Motor neuron (in vitro differentiated cells): ENCODE measurements around the gene TRMO. TPM values are rescaled to one million over a fixed set of nuclear protein-coding genes. Genes with fewer than 3 reads are reported as not detected.

Source experiments
- ATAC-seq, 8 experiments: fragments of 200-7000 bp; cut with Tn5 transposase; replicated peaks in 6 of 8; 2 replicates each; pipeline ENCODE4 v1.8.0; 2021; ENCODE audit warnings: mild to moderate bottlenecking in 8 of 8, moderate library complexity in 8 of 8
- H3K27ac ChIP-seq, 2 donors: fragments of 250-450 bp; sonication (Bioruptor Pico); 2 replicates each; pipeline ENCODE4 v1.9.0; 2021; ENCODE audit warnings: antibody characterized with exemption in 2 of 2, mild to moderate bottlenecking in 2 of 2, moderate library complexity in 1 of 2
- H3K4me1 ChIP-seq, 2 donors: fragments of 250-450 bp; sonication (Bioruptor Pico); replicated peaks in 1 of 2; 2 replicates each; pipeline ENCODE4 v1.6.1; 2021; ENCODE audit warnings: antibody characterized with exemption in 2 of 2, mild to moderate bottlenecking in 2 of 2, moderate library complexity in 1 of 2
- H3K4me3 ChIP-seq, 5 donors: fragments of 250-450 bp; sonication (Bioruptor Pico); 2 replicates each; pipeline ENCODE4 v1.9.0; 2021; ENCODE audit warnings: antibody characterized with exemption in 5 of 5, mild to moderate bottlenecking in 5 of 5, moderate library complexity in 4 of 5
- WGBS, 10 experiments: fragments of 450-650 bp; shearing (Covaris generic); methylation state at CpG; one replicate each; pipeline ENCODE4 v1.0.0; 2022; 5-methylcytosine and 5-hydroxymethylcytosine counted together
- in situ Hi-C, 9 experiments: fragments of 400-800 bp; cut with MboI; loops; one replicate each; pipeline ENCODE4 v1.15.0; 2021; ENCODE audit warnings: low sequenced_read_pairs in 9 of 9, low pct_unique_long_range_greater_than_20kb in 2 of 9; ENCODE audit not compliant: unreplicated experiment in 9 of 9
- total RNA-seq, 8 experiments: library from RNA; unstranded; fragments of 300-600 nt; gene quantifications; 2 replicates each; pipeline versions ENCODE4 v1.2.3 to v1.2.4, GENCODE V29; 2022

The TRMO gene
- total RNA-seq, 8 experiments from 2014 or later, result 4.3 to 19.5 (median 11.5) TPM

GRCh38 chr9:97910357-97910756, 11.9 kb downstream of the TRMO start:
- in situ Hi-C loops, result loop anchor here in 2 of 9 experiments (25.0 kb wide), 2 partner anchors 198 to 352 kb away; partner anchors contain the start of gene TBC1D2 (in 1 of the 2)
- Histone ChIP-seq H3K27ac (no peak overlapping the region), H3K4me3 (no peak overlapping the region), H3K4me1 (no peaks in the 10 kb centered on the region)
- 60 to 100% (median 89%) methylated on average over 1 to 5 of the region's 6 CpGs; no CpG with 5 or more reads in 2 of the 10 experiments for WGBS, 10 experiments
- peak in 3 of 8 experiments; percentile 24 to 40 (median 27) for ATAC-seq

- H3K4me3 ChIP-seq, result no peak overlapping the region
- WGBS, 10 experiments, result 71 to 100% (median 87%) methylated on average over 1 of the region's 1 CpG; no CpG with 5 or more reads in 4 of the 10 experiments
- no peak overlapping the region for H3K27ac ChIP-seq
- no peaks in the 10 kb centered on the region for H3K4me1 ChIP-seq
- ATAC-seq, result no peak
- in situ Hi-C loops, result loop anchor here in 2 of 9 experiments (25.0 kb wide), 2 partner anchors 196 to 354 kb away; partner anchors contain the start of gene TBC1D2 (in 1 of the 2)
These were observed 13.6 kb downstream of the TRMO start for GRCh38 chr9:97908705-97909104.

- H3K4me3 ChIP-seq, result no peak overlapping the region
- in situ Hi-C loops, result loop anchor here in 2 of 9 experiments (25.0 kb wide), 2 partner anchors 195 to 355 kb away; partner anchors contain the start of gene TBC1D2 (in 1 of the 2)
- ATAC-seq, result no peak
- no peaks in the 10 kb centered on the region for H3K4me1 ChIP-seq
- 60 to 100% (median 83%) methylated on average over 1 to 5 of the region's 5 CpGs; no CpG with 5 or more reads in 1 of the 10 experiments for WGBS, 10 experiments
- no peak overlapping the region for H3K27ac ChIP-seq
These were observed 14.7 kb downstream of the TRMO start for GRCh38 chr9:97907632-97908031.

GRCh38 chr9:97907046-97907445, 15.3 kb downstream of the TRMO start:
- 50 to 100% (median 89%) methylated on average over 1 to 3 of the region's 3 CpGs; no CpG with 5 or more reads in 2 of the 10 experiments for WGBS, 10 experiments
- H3K4me3 ChIP-seq, result no peak overlapping the region
- no peaks in the 10 kb centered on the region for H3K4me1 ChIP-seq
- H3K27ac ChIP-seq, result no peak overlapping the region
- no peak for ATAC-seq
- in situ Hi-C loops, result loop anchor here in 2 of 9 experiments (25.0 kb wide), 2 partner anchors 195 to 355 kb away; partner anchors contain the start of gene TBC1D2 (in 1 of the 2)

DNA sequence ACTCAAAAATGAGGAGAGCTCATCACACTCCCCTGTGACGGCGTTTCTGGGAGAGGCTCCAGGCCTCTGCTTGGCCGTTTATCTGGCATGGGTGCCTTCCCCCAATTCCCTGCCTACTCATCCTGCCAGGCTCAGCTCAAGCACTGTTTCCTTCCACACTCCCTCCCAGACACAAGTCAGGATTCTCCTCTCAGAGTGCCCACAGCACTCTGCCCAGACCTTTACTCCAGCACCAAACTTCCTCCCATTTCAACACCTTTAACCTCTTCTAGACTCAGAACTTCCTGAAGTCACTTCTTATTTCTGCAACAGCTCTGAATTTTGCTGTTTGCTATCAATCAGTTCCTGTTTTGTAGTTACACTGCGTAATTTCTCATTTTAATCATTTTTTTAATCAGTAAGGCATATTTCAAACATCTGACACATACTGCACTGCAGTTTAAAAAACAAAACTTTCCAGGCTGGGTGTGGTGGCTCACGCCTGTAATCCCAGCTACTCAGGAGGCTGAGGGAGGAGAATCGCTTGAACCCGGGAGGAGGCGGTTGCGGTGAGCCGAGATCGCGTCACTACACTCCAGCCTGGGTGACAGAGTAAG, 16.0 kb downstream of the TRMO start:
- no peaks in the 10 kb centered on the region for H3K4me1 ChIP-seq
- WGBS, 10 experiments, result 60 to 97% (median 88%) methylated on average over 3 to 12 of the region's 12 CpGs
- no peak overlapping the region for H3K27ac ChIP-seq
- no peak overlapping the region for H3K4me3 ChIP-seq
- in situ Hi-C loops, result loop anchor here in 2 of 9 experiments (25.0 kb wide), 2 partner anchors 194 to 356 kb away; partner anchors contain the start of gene TBC1D2 (in 1 of the 2)
- no peak for ATAC-seq

DNA sequence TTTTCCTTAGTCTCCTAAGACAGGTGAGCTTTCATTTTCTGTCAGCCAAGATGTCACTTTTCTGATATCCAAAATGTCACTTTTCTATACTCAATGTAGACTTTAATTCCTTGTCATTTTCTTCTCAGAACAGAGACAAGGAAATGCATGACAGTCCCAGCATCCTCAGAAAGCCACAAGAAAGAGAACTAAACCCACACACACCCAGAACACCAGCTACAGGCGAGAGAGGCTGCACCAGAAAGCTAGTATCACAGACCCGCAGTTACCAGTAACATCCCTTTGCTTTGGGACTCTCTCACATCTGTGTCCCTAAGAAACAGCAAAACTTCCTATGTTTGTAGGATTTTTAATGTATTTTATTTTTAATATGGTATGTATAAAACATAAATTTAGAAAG, 17.1 kb downstream of the TRMO start:
- no peak overlapping the region for H3K27ac ChIP-seq
- H3K4me3 ChIP-seq, result no peak overlapping the region
- WGBS, 10 experiments, result 80 to 100% (median 100%) methylated on average over 1 to 2 of the region's 2 CpGs; no CpG with 5 or more reads in 3 of the 10 experiments
- ATAC-seq, result no peak
- in situ Hi-C loops, result loop anchor here in 2 of 9 experiments (25.0 kb wide), 2 partner anchors 193 to 357 kb away; partner anchors contain the start of gene TBC1D2 (in 1 of the 2)
- H3K4me1 ChIP-seq, result no peaks in the 10 kb centered on the region

GRCh38 chr9:97904725-97905124, 17.6 kb downstream of the TRMO start:
- in situ Hi-C loops, result loop anchor here in 2 of 9 experiments (25.0 kb wide), 2 partner anchors 192 to 358 kb away; partner anchors contain the start of gene TBC1D2 (in 1 of the 2)
- WGBS, 10 experiments, result 90 to 100% (median 97%) methylated on average over 3 to 8 of the region's 9 CpGs; no CpG with 5 or more reads in 4 of the 10 experiments
- H3K27ac ChIP-seq, result no peak overlapping the region
- ATAC-seq, result no peak
- H3K4me3 ChIP-seq, result no peak overlapping the region
- no peaks in the 10 kb centered on the region for H3K4me1 ChIP-seq

GRCh38 chr9:97903177-97903576, 19.1 kb downstream of the TRMO start:
- WGBS, 10 experiments, result 20 to 100% (median 79%) methylated on average over 1 of the region's 1 CpG; no CpG with 5 or more reads in 4 of the 10 experiments
- in situ Hi-C loops, result loop anchor here in 2 of 9 experiments (25.0 kb wide), 2 partner anchors 191 to 359 kb away; partner anchors contain the start of gene TBC1D2 (in 1 of the 2)
- no peak for ATAC-seq

DNA sequence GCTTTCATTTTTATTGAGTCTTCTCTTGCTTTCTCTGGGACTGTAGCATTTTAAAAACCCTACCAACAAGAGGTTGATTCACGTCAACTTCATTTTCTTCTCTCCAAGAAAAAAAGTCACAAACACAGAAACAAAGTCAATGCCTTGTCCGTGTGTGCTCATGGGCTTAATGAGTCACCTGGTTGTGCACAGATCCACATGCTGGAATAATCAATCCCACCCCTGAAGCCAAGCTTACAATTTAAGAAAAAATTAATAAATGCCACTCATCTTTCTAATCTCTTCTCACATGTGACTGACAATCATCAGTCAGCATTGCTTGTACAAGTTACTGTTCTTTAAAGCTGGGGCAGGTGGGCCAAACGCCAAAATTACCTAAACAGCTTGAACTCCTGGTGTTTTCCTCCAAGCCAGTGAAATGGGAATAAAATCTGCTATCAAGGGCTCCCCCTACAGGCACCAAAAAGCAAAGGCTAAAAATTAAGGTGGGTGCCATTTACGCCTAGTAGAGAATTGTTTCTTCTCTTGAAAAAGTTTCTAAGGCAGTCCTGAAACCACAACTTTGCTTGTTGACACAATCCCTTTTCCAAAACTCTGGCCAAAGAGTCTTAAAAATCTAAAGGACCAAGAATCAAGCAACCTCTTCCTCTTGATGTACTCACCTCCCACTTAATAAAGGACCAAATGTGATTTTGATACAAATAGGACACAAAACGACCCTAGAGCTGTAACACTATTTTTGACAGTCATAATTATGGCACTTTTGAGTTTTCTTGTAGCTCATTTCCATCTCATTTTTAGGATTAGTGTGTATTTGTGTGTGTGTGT, 21.3 kb downstream of the TRMO start:
- in situ Hi-C loops, result loop anchor here in 2 of 9 experiments (25.0 kb wide), 2 partner anchors 189 to 361 kb away; partner anchors contain the start of gene TBC1D2 (in 1 of the 2)
- 20 to 100% (median 46%) methylated on average over 1 to 5 of the region's 5 CpGs for WGBS, 10 experiments
- ATAC-seq, result peak in 4 of 8 experiments; percentile 12 to 43 (median 22)
- H3K27ac ChIP-seq, result no peak overlapping the region
- H3K4me3 ChIP-seq, result no peak overlapping the region
- H3K4me1 ChIP-seq, result no peaks in the 10 kb centered on the region

More at GRCh38 chr9:97903177-97903576, 19.1 kb downstream of the TRMO start:
- Histone ChIP-seq H3K27ac (no peak overlapping the region), H3K4me1 (no peaks in the 10 kb centered on the region), H3K4me3 (no peak overlapping the region)

DNA sequence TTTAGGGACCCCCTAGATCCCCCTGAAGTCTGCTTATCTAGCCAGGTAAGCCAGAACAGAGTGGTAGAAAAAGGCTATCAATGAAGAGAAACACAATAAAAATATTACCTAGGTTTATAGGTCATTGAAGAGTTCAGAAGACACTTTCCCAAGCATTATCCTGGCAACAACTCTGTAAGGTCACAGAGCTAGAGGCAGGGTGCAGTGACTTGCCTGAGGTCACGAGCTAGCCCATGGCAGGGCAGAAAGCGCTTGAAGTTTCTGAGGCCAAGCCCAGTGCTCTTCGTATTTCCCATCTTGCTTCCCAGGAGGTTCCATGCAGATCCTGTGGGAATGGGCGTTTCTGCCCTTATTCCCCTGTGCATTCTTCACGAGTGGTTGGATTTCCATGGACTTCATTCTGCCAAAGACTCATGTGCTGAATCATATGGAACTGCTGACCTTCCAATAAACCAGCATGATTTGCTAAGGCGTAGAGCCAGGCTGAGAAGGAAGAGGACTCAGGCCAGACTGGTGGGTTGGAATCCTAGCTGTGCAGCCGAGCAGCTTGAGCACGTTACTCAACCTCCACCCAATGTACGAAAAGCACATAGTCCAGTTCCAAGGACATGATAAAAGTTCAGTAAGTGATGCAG, 22.1 kb downstream of the TRMO start:
- H3K27ac ChIP-seq, result no peak overlapping the region
- no peaks in the 10 kb centered on the region for H3K4me1 ChIP-seq
- H3K4me3 ChIP-seq, result no peak overlapping the region
- 10 to 100% (median 85%) methylated on average over 1 to 8 of the region's 9 CpGs; no CpG with 5 or more reads in 2 of the 10 experiments for WGBS, 10 experiments
- in situ Hi-C loops, result loop anchor here in 2 of 9 experiments (25.0 kb wide), 2 partner anchors 188 to 362 kb away; partner anchors contain the start of gene TBC1D2 (in 1 of the 2)
- peak in 2 of 8 experiments; percentile 61 to 74 for ATAC-seq

DNA sequence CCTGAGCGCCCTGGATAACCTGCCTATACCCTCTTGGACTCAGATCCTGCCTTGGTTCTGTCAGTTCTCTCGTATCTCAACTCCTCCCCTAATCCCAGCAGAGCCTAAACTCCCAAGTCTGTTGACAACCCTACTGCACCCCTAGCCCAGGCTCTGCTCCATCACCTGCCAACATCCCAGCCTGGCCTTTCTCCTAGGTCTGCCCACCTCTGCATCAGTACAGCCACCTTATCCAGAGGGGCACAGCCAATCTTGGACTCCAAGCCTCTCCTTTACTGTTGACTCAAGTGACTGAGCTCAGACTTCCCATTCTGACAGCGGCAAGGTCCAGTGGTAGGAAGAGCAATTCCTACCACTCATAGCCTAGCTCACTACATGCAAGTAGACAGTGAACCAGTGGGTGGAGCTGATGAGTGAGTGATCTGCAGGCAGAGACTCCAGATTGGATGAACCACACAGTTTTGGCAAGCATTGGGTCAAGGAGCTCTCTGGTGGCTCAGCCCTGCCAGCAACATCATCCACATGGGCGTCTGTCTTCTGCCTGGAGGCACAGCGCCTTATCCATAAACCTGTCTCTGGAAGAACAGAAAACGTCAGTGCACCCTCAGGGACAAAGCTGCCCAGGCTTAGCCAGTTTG, 26.5 kb downstream of the TRMO start:
- in situ Hi-C loops, result loop anchor here in 5 of 9 experiments (10.0 to 25.0 kb wide), 3 partner anchors 181 to 191 kb away; no protein-coding TSS in a partner anchor
- no peaks in the 10 kb centered on the region for H3K4me1 ChIP-seq
- ATAC-seq, result peak in 3 of 8 experiments; percentile 78 to 87 (median 86)
- H3K4me3 ChIP-seq, result no peak overlapping the region
- no peak overlapping the region for H3K27ac ChIP-seq
- WGBS, 10 experiments, result 47 to 100% (median 71%) methylated on average over 1 to 5 of the region's 6 CpGs; no CpG with 5 or more reads in 3 of the 10 experiments
